ENCODE results near the gene PARD3.
"Not testable (repeated sequence)": the region's sequence is repeated elsewhere in the genome, so short reads cannot be mapped to it uniquely, and the experiment has no call there.

PARD3 gene

GRCh38 chr10:34761453-34761852, 53.6 kb downstream of the PARD3 start:
- H3K4me1 ChIP-seq = no peaks in the 10 kb centered on the region
- no peaks in the 10 kb centered on the region for H3K9me3 ChIP-seq
- H3K4me3 ChIP-seq = no peak overlapping the region
- DNase-seq (ENCODE audit: low spot score in 2 of 2) = no peak
- H3K36me3 ChIP-seq (replicated peaks) = no peaks in the 10 kb centered on the region
- H3K27me3 ChIP-seq (ENCODE audit: low read depth) = no peaks in the 10 kb centered on the region
- in situ Hi-C loops (cut with MboI; ENCODE audit: low sequenced_read_pairs) = no loop called here

GRCh38 chr10:34760606-34761005, 54.5 kb downstream of the PARD3 start:
- Histone ChIP-seq H3K9me3 (no peaks in the 10 kb centered on the region), H3K4me1 (no peaks in the 10 kb centered on the region), H3K4me3 (no peak overlapping the region), H3K27me3 (ENCODE audit: low read depth) (no peaks in the 10 kb centered on the region), H3K36me3 (replicated peaks) (no peaks in the 10 kb centered on the region)
- in situ Hi-C loops (cut with MboI; ENCODE audit: low sequenced_read_pairs) = no loop called here
- DNase-seq (ENCODE audit: low spot score in 2 of 2) = no peak

DNA sequence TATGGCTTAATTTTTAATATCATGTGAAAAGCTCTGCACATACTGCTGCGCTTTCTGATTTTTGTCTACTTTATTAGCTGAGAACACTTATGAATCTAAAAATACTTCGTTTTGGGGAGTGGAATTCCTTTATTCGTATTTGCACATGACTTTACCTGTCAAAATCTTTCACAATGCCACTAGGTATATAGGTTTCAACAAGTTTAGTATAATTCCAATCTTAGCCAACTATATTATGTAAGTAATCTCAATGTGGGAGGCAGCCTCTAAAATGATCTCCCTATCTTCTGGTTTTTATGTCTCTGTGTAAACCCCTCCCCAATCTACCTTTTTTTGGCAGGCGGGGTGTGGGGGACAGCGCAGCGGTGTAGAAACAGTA, 55.3 kb downstream of the PARD3 start:
- H3K36me3 ChIP-seq (replicated peaks) = no peaks in the 10 kb centered on the region
- no peak overlapping the region for H3K4me3 ChIP-seq
- H3K9me3 ChIP-seq = no peaks in the 10 kb centered on the region
- no peaks in the 10 kb centered on the region for H3K27me3 ChIP-seq (ENCODE audit: low read depth)
- in situ Hi-C loops (cut with MboI; ENCODE audit: low sequenced_read_pairs) = no loop called here
- H3K4me1 ChIP-seq = no peaks in the 10 kb centered on the region
- DNase-seq (ENCODE audit: low spot score in 2 of 2) = no peak

DNA sequence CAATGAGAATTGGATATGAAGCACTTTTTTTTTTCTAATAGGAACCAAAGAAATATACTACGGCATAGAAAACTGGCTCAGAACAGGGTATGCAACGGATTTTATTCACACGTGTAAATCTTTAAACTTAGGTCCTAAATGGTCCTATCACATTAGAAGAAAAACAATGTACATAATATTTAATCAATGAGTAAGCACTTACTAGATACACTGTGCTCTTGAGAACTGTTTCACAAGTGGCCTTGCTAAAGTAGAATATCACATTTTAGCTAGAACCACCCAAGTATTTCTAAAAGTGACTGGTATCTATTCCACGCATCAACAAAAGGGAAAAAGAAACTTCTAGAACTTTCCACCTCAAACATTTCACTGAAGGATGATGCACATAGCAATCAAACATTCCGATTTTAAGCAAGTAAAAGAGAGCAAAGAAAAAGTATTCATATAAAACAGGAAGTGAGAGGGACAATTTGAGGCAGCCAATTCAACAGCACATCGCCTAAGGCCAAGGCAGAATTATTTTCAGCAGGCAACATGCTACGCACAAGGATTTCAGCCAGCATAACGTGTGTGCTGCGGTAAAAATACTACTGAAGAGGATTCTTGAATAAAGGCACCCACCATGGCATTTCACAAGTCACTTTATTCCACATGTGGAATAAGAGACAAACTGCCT, 55.8 kb downstream of the PARD3 start:
- no peaks in the 10 kb centered on the region for H3K36me3 ChIP-seq (replicated peaks)
- in situ Hi-C loops (cut with MboI; ENCODE audit: low sequenced_read_pairs) = no loop called here
- H3K27me3 ChIP-seq (ENCODE audit: low read depth) = no peaks in the 10 kb centered on the region
- DNase-seq (ENCODE audit: low spot score in 2 of 2) = no peak
- H3K9me3 ChIP-seq = no peaks in the 10 kb centered on the region
- no peaks in the 10 kb centered on the region for H3K4me1 ChIP-seq
- H3K4me3 ChIP-seq = no peak overlapping the region

DNA sequence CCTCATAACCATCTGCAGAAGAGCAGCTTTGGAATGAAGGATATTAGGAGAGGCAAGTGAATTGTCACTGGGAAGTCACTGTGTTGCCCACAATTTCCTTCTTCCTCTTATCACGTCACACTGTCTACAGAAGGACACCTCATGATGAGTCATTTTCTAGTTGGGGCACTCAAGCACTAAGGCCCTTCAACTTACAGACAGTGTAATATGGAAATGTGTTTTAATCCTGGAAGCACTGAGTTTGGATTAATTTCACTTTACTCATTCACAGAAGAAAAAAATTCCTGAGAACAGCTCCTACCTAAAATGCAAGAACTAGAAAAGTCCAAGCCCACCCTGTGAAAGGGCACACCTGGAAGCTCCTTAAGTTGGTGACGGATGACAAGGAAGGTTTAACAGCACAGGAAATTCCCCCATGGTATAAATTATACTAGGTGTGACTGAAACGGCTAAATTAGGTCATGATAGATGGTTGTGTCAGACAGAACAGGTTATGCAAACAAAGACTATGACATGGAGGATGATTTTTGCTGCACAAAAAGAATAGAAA, 56.6 kb downstream of the PARD3 start:
- in situ Hi-C loops (cut with MboI; ENCODE audit: low sequenced_read_pairs) = no loop called here
- no peak overlapping the region for H3K4me3 ChIP-seq
- no peaks in the 10 kb centered on the region for H3K36me3 ChIP-seq (replicated peaks)
- no peaks in the 10 kb centered on the region for H3K4me1 ChIP-seq
- DNase-seq (ENCODE audit: low spot score in 2 of 2) = no peak
- H3K27me3 ChIP-seq (ENCODE audit: low read depth) = no peaks in the 10 kb centered on the region
- H3K9me3 ChIP-seq = no peaks in the 10 kb centered on the region

DNA sequence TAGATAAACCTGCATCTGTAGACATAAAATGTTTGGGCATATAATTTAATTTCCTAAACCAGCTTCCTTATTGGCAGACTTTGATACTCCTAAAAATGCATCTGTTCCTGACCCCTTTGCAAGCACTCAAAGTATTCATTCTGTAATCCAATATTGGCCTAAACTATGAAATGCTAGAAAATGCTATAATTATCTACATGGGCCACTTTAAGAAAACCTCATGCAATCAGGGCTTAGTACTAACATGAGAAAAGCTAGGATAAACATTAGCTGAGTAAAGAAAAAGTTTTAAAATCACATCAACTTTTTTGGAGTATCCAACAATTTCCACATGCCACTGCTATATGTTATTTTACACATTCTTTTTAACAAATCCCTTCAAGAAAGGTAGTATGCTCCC, 57.2 kb downstream of the PARD3 start:
- no peaks in the 10 kb centered on the region for H3K9me3 ChIP-seq
- no peaks in the 10 kb centered on the region for H3K27me3 ChIP-seq (ENCODE audit: low read depth)
- DNase-seq (ENCODE audit: low spot score in 2 of 2) = no peak
- in situ Hi-C loops (cut with MboI; ENCODE audit: low sequenced_read_pairs) = no loop called here
- no peaks in the 10 kb centered on the region for H3K36me3 ChIP-seq (replicated peaks)
- no peaks in the 10 kb centered on the region; the same call in 1 of the 2 replicates for H3K4me1 ChIP-seq
- H3K4me3 ChIP-seq = no peak overlapping the region

GRCh38 chr10:34757181-34757580, 57.9 kb downstream of the PARD3 start:
- H3K4me1 ChIP-seq; in situ Hi-C loops (cut with MboI; ENCODE audit: low sequenced_read_pairs); H3K36me3 ChIP-seq (replicated peaks); DNase-seq (ENCODE audit: low spot score in 2 of 2); H3K4me3 ChIP-seq; H3K27me3 ChIP-seq (ENCODE audit: low read depth); H3K9me3 ChIP-seq: not testable (repeated sequence)

DNA sequence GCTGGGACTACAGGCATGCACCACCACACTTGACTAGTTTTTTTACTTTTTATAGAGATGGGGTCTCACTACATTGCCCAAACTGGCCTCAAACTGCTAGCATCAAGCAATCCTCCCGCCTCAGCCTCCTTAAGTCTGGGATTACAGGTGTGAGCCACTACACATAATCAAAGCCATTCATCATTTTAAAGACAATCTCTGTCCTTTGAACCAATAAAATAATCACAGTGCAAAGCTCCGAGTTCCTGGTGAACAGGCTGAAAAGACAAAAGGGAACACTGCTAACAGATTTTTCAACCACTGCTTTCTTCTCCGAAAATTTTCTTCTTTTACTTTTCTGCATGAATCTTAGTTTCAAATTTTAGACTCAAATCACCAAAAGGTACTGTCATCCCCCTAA, 58.5 kb downstream of the PARD3 start:
- Histone ChIP-seq H3K36me3 (replicated peaks) (no peaks in the 10 kb centered on the region), H3K9me3 (no peaks in the 10 kb centered on the region), H3K4me3 (no peak overlapping the region), H3K27me3 (ENCODE audit: low read depth) (no peaks in the 10 kb centered on the region), H3K4me1 (peaks cover 8% of the 10 kb centered on the region)
- DNase-seq (ENCODE audit: low spot score in 2 of 2) = no peak
- in situ Hi-C loops (cut with MboI; ENCODE audit: low sequenced_read_pairs) = no loop called here

DNA sequence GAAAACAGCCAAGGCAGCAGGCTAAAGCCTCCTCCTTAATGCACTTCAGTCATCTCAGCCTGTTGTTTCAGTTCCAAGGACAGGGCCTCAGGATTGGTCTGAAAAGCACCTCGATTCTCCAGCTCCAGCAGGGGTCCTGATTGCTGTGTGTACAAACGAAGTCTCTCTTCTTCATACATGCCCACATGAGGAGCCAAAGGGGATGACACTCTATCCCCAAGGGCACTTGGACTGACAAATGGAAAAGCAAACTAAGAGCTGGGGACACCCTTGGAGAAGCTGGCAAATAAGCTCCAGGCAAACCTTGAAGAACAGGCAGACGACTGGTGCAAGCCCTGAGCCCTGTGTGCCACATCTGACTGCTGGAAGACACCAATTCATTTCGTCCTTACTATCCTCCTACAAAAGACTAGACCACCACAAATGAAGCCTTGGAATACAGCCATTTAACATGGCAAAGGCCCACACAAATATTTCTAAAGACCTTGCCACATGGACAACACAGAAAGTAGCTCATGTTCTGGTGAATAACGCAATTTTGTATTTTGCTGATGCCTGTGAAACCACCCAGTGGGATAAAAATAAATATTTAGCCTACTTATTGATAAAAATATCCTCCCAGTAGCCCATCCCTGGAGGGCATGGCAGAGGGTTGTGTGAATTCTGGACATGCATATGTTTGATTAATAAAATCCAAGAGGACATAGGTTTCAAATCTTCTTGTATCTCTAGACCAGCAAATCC, 61.9 kb downstream of the PARD3 start:
- no peak for DNase-seq (ENCODE audit: low spot score in 2 of 2)
- no peaks in the 10 kb centered on the region for H3K9me3 ChIP-seq
- H3K4me1 ChIP-seq = peaks cover 8% of the 10 kb centered on the region
- H3K4me3 ChIP-seq = no peak overlapping the region
- no peaks in the 10 kb centered on the region for H3K36me3 ChIP-seq (replicated peaks)
- in situ Hi-C loops (cut with MboI; ENCODE audit: low sequenced_read_pairs) = no loop called here
- no peaks in the 10 kb centered on the region for H3K27me3 ChIP-seq (ENCODE audit: low read depth)

- in situ Hi-C loops (cut with MboI; ENCODE audit: low sequenced_read_pairs) = no loop called here
- no peaks in the 10 kb centered on the region for H3K27me3 ChIP-seq (ENCODE audit: low read depth)
- no peaks in the 10 kb centered on the region for H3K36me3 ChIP-seq (replicated peaks)
- H3K4me1 ChIP-seq = peaks cover 8% of the 10 kb centered on the region
- H3K4me3 ChIP-seq = no peak overlapping the region
- DNase-seq (ENCODE audit: low spot score in 2 of 2) = no peak
- H3K9me3 ChIP-seq = no peaks in the 10 kb centered on the region
Observed at GRCh38 chr10:34751272-34751671, 63.8 kb downstream of the PARD3 start.

DNA sequence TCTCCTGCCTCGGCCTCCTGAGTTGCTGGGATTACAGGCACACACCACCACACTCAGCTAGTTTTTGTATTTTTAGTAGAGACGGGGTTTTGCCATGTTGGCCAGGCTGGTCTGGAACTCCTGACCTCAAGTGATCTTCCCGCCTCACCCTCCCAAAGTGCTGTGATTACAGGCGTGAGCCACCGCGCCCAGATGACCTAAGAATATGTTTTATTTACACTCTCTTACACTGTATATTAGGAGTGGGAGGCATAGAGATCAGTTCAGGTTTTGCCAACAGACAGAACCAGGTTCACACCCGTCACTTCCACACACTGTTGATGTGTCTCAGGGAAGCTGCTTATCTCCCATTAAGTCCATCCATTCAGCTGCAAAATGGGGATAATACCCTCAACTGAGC, 64.3 kb downstream of the PARD3 start:
- H3K4me3 ChIP-seq; in situ Hi-C loops (cut with MboI; ENCODE audit: low sequenced_read_pairs); H3K9me3 ChIP-seq; H3K4me1 ChIP-seq; H3K27me3 ChIP-seq (ENCODE audit: low read depth); DNase-seq (ENCODE audit: low spot score in 2 of 2); H3K36me3 ChIP-seq (replicated peaks): not testable (repeated sequence)

- no peak for DNase-seq (ENCODE audit: low spot score in 2 of 2)
- in situ Hi-C loops (cut with MboI; ENCODE audit: low sequenced_read_pairs) = no loop called here
- no peaks in the 10 kb centered on the region for H3K27me3 ChIP-seq (ENCODE audit: low read depth)
Observed at GRCh38 chr10:34748767-34749166, 66.3 kb downstream of the PARD3 start.

DNA sequence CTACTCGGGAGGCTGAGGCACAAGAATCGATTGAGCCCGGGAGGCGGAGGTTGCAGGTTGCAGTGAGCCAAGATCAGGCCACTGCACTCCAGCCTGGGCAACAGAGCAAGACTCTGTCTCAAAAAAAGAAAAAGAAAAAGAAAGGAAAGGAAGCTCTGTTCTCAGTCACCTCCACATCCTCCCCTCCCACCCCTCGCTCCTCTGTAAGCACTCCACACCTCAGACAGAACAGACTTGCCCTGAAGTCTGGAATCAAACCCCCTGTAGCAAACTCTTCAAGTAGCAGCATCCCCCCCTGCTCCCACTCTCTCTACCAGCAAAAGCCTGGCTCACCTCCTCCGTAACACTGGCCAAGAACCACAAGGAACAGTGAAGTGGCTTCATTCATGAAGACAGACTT, 66.7 kb downstream of the PARD3 start:
- Histone ChIP-seq H3K36me3 (replicated peaks) (no peaks in the 10 kb centered on the region), H3K27me3 (ENCODE audit: low read depth) (no peaks in the 10 kb centered on the region), H3K4me3 (no peak overlapping the region), H3K4me1 (peaks cover 8% of the 10 kb centered on the region), H3K9me3 (no peaks in the 10 kb centered on the region; the same call in 1 of the 2 replicates)
- DNase-seq (ENCODE audit: low spot score in 2 of 2) = no peak
- in situ Hi-C loops (cut with MboI; ENCODE audit: low sequenced_read_pairs) = no loop called here

More at GRCh38 chr10:34748767-34749166, 66.3 kb downstream of the PARD3 start:
- Histone ChIP-seq H3K4me3 (no peak overlapping the region), H3K36me3 (replicated peaks) (no peaks in the 10 kb centered on the region), H3K4me1 (peaks cover 8% of the 10 kb centered on the region), H3K9me3 (no peaks in the 10 kb centered on the region; the same call in 1 of the 2 replicates)

- H3K27me3 ChIP-seq (ENCODE audit: low read depth) = no peaks in the 10 kb centered on the region
- DNase-seq (ENCODE audit: low spot score in 2 of 2) = no peak
Observed at GRCh38 chr10:34746094-34746493, 69.0 kb downstream of the PARD3 start.

More at GRCh38 chr10:34746094-34746493, 69.0 kb downstream of the PARD3 start:
- H3K36me3 ChIP-seq (replicated peaks) = no peaks in the 10 kb centered on the region
- in situ Hi-C loops (cut with MboI; ENCODE audit: low sequenced_read_pairs) = no loop called here
- H3K4me3 ChIP-seq = no peak overlapping the region
- no peaks in the 10 kb centered on the region; the same call in 1 of the 2 replicates for H3K9me3 ChIP-seq
- H3K4me1 ChIP-seq = no peaks in the 10 kb centered on the region
